ENCODE measurements around the gene BLM.

Gene BLM

DNA sequence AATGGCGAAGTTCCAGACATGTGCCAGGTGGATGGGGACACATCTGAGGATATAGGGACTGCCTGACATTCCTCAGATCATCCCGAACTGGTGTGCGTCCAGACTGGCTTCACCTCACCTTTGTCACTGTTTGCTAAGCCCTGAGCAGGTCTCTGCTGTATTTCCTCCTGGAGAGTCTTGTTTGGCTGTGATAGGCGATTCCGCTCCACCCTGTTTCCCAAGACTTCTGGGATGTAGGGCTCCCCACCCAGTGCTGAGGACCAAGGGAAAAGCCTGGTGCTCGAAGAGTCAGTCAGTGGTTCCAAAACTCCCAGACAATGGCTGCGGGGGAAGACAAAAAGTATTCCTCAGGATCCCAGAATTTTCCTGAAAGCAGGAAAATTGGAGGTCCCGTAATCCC lies 140.2 kb downstream of the BLM start:
- DNase-seq: no peak

DNA sequence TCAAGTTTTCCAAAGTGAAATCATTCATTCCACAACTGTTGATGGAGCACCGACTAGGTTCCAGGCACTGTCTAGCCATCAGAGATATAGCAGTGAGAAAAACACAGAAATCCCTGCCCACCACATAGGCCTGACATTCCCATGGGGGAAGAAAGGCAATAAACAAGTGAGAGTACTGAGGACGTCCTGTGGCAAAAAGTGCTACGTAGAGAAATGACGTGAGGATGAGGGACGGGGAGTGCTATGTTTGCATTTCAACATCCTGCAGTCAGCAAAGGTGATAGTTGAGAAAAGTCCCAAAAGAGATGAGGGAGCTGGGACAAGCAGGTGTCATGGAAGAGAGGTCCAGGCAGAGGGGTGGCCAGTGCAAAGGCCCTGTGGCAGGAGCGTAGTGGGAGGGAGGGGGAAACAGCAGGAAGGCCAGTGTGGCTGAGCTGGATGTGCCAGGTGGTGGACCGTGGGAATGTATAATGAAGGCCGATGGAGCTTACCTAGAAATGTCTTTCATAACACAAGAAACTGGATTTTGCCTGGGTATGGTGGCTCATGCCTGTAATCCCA lies 140.8 kb downstream of the BLM start:
- DNase-seq: no peak

DNA sequence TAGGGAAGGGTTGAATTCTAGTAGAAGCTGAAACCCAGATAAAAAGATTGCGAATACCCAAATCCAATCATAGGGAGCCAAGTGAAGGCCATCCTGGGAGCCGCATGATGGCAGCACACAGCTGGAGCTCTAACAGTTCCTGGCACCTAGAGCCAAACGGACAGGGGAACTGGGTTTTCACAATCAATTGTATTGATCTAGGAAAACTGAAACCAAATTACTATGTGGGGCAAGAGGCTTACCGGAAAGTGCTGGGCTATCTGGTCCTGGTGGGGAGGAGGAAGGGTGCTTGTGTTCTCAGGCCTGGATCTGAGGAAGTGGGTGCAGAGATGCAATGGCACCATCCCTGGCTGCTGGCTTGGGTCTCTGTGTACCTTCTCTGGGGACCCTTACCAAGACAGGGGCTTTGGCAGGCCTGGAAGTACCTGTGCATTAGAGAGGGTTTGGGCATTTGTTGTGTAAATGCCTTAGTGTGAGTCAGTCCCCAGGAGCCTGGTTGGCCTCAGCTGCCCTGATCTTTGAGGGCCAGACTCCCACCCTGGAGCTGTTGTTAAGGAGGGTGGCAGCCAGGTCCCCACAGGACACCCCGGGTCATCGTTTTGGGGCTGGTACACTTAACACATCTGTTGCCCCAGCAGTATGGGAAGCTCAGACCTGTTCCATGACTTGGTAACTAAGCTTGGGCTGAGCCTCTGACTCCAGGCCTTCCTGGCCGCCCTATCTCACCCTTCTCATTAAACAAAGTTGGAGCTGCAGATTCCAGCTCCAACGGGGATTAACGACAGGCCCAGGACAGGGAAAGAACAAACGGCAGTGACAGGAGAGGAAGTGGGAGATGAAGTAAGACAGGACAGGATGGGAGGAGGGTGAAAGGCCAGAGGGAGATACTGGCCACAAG lies 142.3 kb downstream of the BLM start:
- DNase-seq: no peak

DNA sequence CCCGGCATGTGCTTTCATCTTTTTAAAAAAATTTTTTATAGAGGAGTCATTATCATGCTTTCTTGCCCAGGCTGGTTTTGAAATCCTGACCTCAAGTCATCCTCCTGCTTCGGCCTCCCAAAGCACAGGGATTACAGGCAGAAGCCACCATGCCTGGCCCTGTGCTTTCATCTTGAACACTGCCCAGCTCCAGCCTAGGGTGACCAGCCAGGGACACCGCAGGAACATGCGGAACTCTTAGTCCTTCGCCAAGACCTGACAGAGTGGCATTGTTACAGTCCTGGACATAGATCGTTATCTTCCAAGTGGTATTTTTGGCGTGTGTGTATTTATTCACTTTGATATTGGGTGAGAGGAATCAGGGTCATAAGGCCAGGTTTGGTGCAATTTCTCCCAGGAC lies 143.3 kb downstream of the BLM start:
- DNase-seq: no peak

DNA sequence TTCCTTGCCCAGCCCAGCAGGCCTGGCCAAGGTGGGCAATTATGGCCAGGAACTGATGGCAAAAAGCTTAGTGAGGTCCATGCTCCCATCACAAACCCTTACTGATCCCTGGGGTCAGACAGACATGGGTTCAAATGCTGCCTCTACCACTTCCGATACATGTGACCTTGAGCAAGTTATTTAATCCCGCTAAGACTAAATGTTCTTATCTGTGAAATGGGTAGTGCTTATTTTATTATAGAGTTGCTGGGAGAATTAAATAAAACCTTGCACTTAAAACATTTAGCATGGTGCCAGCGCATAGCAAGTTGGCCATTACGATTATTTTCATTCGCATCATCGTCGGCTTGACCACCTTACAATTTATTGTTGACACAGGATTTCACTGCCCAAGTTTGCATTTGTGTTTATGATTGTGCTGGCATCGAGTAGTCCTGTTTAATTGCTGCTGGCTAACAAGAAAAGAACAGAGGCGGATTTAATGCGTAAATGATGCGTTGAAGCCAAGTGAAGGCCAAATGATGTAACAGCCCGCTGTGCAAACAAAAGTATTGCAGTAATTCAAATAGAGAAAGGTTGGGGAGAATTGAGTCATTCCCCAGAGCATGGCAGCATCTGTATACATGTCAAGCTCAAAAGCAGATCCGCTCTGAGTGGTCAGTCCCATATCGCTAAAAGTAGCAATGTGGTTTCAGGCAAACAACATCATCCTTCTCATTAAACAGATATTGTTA lies 144.0 kb downstream of the BLM start:
- peak; percentile 70 for DNase-seq

DNA sequence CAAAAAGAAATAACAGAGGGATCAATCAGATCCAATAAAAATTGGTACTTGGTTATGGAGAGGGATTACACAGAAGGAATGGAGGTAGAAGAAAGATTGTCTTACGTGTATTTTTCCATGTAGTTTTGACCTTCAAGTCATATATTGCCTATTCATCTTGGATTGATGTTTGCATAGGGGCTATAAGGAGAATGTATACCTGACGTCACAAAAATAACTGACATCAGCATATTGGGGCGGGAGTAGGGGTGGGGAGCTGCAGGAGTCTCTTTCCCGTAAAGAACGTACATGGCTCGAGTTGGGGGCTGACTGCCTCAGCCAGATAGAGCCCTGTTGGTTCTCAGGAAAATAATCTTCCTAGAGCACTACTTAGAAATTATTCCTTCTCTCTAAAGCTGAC lies 145.3 kb downstream of the BLM start:
- DNase-seq: no peak

DNA sequence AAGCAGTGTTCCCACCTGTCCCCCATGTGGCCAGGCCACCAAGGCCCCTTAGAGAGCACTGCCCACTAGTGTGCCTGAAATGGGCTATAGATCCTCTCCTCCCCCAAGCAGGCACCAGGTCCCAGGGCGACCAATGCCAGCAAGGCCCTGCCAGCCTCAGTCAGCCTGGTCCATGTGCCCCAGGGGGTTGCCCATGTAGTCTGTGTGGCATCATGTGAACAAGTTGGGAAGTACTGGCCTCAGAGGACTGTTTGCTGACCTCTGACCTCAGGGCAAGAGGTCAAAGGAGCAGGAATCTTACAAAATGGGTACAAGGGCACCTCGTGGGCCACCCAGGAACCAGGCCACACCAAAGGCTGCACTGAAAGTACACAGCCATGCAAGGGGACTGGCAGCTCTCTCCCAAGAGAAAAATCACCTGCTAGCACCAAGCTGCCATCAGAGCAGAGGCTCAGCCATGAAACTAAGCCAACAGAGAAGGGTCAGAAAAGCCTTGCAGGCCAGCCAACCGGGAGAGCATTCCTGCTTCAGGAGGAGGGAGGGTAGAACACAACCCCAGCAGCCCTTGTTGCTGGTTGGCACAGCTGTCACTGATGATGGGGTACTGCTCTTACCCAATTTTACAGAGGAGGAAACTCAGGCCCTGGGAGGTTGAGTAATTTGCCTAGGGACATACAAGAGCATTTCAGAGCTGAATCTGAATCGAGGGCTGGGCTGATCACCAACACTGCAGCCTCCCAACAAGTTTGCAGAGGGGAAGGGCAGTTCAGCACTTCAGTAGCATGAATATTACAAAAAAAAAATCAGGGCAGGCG lies 146.0 kb downstream of the BLM start:
- DNase-seq: no peak

DNA sequence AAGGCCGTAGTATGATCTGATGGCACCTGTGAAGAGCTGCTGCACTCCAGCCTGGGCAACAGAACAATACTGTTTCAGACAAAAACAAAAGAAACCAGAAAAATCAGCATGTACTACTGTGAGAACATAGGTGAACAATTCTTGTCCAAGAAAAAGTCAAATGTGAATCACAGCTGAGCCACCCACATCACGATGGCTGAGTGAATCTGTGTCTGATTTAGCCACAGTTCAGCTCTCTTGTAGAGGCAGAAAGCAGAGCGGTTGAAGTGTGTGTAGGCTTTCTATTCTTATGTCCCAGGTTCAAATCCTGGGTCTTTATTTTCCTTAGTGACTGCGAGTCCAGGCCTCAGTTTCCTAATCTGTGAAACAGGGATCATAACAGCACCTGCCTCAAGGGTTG lies 146.8 kb downstream of the BLM start:
- no peak for DNase-seq

DNA sequence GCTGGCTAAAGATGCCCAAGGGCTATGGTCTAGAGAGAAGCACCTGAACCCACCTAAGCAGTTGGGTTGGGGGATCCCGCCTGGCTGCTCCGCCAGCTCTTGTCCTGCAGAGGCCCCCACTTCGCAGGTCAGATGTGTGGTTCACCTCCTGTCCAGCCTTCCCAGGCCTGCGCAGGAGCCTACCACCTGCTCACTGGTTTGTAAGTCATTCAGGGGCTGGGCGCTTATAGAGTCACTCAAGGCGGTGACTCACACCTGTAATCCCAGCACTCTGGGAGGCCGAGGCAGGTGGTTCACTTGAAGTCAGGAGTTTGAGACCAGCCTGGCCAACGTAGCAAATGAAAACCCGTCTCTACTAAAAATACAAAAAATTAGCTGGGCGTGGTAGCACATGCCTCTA lies 147.4 kb downstream of the BLM start:
- DNase-seq: no peak

DNA sequence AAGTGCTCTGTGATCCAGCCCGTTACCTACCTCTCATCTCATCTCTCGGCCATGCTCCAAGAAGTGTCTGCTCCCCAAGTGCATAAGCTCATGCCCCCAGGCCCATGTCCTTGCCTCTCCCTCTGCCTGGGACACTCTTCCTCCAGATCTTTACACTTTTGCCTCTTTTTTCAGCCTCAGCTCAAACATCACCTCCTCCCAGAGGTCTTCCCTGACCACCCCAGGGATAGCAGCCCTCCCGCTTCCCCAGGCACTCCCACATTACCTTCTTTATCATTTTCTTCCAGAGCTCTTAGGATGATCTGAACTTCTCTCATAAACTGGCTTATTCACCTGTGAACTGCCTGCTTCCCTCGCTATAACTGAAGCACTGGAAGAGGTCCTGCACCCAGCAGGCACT lies 148.6 kb downstream of the BLM start:
- DNase-seq: no peak
